ENCODE results near the gene XDH. TPM values are rescaled to one million over a fixed set of nuclear protein-coding genes. Genes with fewer than 3 reads are reported as not detected.

Gene XDH
- polyA plus RNA-seq, 1 of the 3 experiments (the other 2 are of a cell fraction), result 0.33 TPM

- H2AFZ ChIP-seq (ENCODE audit: low read depth), result no peak overlapping the region
- no peaks in the 10 kb centered on the region for H3K9me2 ChIP-seq
- no peak overlapping the region for H3K27ac ChIP-seq (ENCODE audit: low read depth in 2 of 2, low read length in 1 of 2)
- no peaks in the 10 kb centered on the region for H3K4me1 ChIP-seq (ENCODE audit: control insufficient read depth in 1 of 2, insufficient read depth in 2 of 2, low read depth in 1 of 2, low read length in 1 of 2)
- H3K36me3 ChIP-seq (replicated peaks in 1 of 2; ENCODE audit: control insufficient read depth in 1 of 2, insufficient read depth in 2 of 2, low read length in 1 of 2), result no peaks in the 10 kb centered on the region
- DNase-seq, result no peak
- no peak overlapping the region for H3K4me3 ChIP-seq (ENCODE audit: low read depth in 2 of 2, low read length in 1 of 2)
- ChIA-PET POLR2A (no interaction called here), CTCF (interaction anchor here (1.2 to 5.7 kb wide), 4 partner anchors 11 to 660 kb away, joined by 3 to 26 read pairs (median 4); no protein-coding TSS in a partner anchor)
- no peaks in the 10 kb centered on the region for H3F3A ChIP-seq (replicated peaks; ENCODE audit: insufficient read depth)
- no peaks in the 10 kb centered on the region for H3K27me3 ChIP-seq (ENCODE audit: insufficient read depth)
- no peak for TF ChIP-seq MAX (IDR thresholded peaks at IDR 0.05; ENCODE audit: low read depth)
- TF ChIP-seq, protein P1, sequence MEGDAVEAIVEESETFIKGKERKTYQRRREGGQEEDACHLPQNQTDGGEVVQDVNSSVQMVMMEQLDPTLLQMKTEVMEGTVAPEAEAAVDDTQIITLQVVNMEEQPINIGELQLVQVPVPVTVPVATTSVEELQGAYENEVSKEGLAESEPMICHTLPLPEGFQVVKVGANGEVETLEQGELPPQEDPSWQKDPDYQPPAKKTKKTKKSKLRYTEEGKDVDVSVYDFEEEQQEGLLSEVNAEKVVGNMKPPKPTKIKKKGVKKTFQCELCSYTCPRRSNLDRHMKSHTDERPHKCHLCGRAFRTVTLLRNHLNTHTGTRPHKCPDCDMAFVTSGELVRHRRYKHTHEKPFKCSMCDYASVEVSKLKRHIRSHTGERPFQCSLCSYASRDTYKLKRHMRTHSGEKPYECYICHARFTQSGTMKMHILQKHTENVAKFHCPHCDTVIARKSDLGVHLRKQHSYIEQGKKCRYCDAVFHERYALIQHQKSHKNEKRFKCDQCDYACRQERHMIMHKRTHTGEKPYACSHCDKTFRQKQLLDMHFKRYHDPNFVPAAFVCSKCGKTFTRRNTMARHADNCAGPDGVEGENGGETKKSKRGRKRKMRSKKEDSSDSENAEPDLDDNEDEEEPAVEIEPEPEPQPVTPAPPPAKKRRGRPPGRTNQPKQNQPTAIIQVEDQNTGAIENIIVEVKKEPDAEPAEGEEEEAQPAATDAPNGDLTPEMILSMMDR (IDR thresholded peaks at IDR 0.05), result no peak
- no peak for TF ChIP-seq CHD2 (IDR thresholded peaks at IDR 0.05; ENCODE audit: low read length, partially characterized antibody)
- TF ChIP-seq TCF12 (IDR thresholded peaks at IDR 0.05), result no peak
- 96% methylated on average over 9 of the region's 9 CpGs for WGBS (ENCODE audit: low lambda C conversion rate)
- no peak overlapping the region for H3K9ac ChIP-seq
- no peaks in the 10 kb centered on the region for H4K20me1 ChIP-seq (ENCODE audit: insufficient read depth)
- H3K4me2 ChIP-seq, result no peak overlapping the region
- no peaks in the 10 kb centered on the region for H3K9me3 ChIP-seq
- H3K79me2 ChIP-seq (ENCODE audit: insufficient read depth), result no peaks in the 10 kb centered on the region
These were observed 48.6 kb downstream of the XDH start for GRCh38 chr2:31365834-31366505.

DNA sequence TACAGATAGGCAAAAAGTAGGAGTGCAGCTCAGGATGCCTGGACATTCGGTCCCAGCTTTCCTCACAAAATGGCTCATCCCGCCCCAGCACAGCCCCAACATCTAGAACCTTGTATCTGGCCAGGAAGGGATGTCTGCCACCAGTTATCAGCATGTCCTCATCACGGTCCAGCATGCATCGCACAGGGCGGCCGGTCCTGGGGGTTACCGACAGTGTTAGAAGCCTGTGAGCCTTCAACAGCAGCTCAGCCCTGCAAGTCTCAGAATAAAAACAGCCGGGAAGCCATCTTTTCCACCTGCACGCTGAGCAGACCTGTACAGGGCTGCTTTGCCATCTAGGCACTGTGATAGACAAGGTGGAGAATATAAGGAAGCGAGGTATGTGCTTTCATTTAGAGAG is 49.2 kb downstream of the XDH start:
- no peak overlapping the region for H3K9ac ChIP-seq
- WGBS (ENCODE audit: low lambda C conversion rate), result 87% methylated on average over 10 of the region's 10 CpGs
- H3K4me3 ChIP-seq (ENCODE audit: low read depth in 2 of 2, low read length in 1 of 2), result no peak overlapping the region
- no peaks in the 10 kb centered on the region for H4K20me1 ChIP-seq (ENCODE audit: insufficient read depth)
- no peaks in the 10 kb centered on the region for H3K9me2 ChIP-seq
- CTCF ChIA-PET, result interaction anchor here (0.7 to 5.7 kb wide), 3 partner anchors 10 to 660 kb away, joined by 3 to 26 read pairs (median 3); no protein-coding TSS in a partner anchor
- H3K4me2 ChIP-seq, result no peak overlapping the region
- no peaks in the 10 kb centered on the region for H3K27me3 ChIP-seq (ENCODE audit: insufficient read depth)
- no peaks in the 10 kb centered on the region for H3K9me3 ChIP-seq
- TF ChIP-seq SMC3 (IDR thresholded peaks at IDR 0.05; ENCODE audit: low read depth, low read length), result no peak
- no peaks in the 10 kb centered on the region for H3K36me3 ChIP-seq (replicated peaks in 1 of 2; ENCODE audit: control insufficient read depth in 1 of 2, insufficient read depth in 2 of 2, low read length in 1 of 2)
- no peaks in the 10 kb centered on the region for H3F3A ChIP-seq (replicated peaks; ENCODE audit: insufficient read depth)
- H3K79me2 ChIP-seq (ENCODE audit: insufficient read depth), result no peaks in the 10 kb centered on the region
- H3K27ac ChIP-seq (ENCODE audit: low read depth in 2 of 2, low read length in 1 of 2), result no peak overlapping the region
- H2AFZ ChIP-seq (ENCODE audit: low read depth), result no peak overlapping the region
- POLR2A ChIA-PET, result no interaction called here
- DNase-seq, result no peak
- no peaks in the 10 kb centered on the region for H3K4me1 ChIP-seq (ENCODE audit: control insufficient read depth in 1 of 2, insufficient read depth in 2 of 2, low read depth in 1 of 2, low read length in 1 of 2)

GRCh38 chr2:31363956-31364750 is 50.4 kb downstream of the XDH start:
- H3K9me2 ChIP-seq, result no peaks in the 10 kb centered on the region
- no peak for DNase-seq
- H4K20me1 ChIP-seq (ENCODE audit: insufficient read depth), result no peaks in the 10 kb centered on the region
- POLR2A ChIA-PET, result no interaction called here
- CTCF ChIA-PET, result interaction anchor here (0.7 to 5.7 kb wide), 3 partner anchors 9 to 16 kb away, joined by 3 to 26 read pairs (median 5); no protein-coding TSS in a partner anchor
- no peaks in the 10 kb centered on the region for H3K4me1 ChIP-seq (ENCODE audit: control insufficient read depth in 1 of 2, insufficient read depth in 2 of 2, low read depth in 1 of 2, low read length in 1 of 2)
- H3K27me3 ChIP-seq (ENCODE audit: insufficient read depth), result no peaks in the 10 kb centered on the region
- H3K9me3 ChIP-seq, result no peaks in the 10 kb centered on the region
- no peak overlapping the region for H3K4me3 ChIP-seq (ENCODE audit: low read depth in 2 of 2, low read length in 1 of 2)
- 82% methylated on average over 14 of the region's 15 CpGs for WGBS (ENCODE audit: low lambda C conversion rate)
- H3K36me3 ChIP-seq (replicated peaks in 1 of 2; ENCODE audit: control insufficient read depth in 1 of 2, insufficient read depth in 2 of 2, low read length in 1 of 2), result no peaks in the 10 kb centered on the region
- H3K79me2 ChIP-seq (ENCODE audit: insufficient read depth), result no peaks in the 10 kb centered on the region
- TF ChIP-seq SMC3 (IDR thresholded peaks at IDR 0.05; ENCODE audit: low read depth, low read length) (no peak), EP300 (IDR thresholded peaks at IDR 0.05; ENCODE audit: borderline replicate concordance in 1 of 2, low read depth in 1 of 2, low read length in 1 of 2) (no peak), SIN3A (IDR thresholded peaks at IDR 0.05; ENCODE audit: borderline replicate concordance, low read depth, low read length) (no peak), NRF1 (IDR thresholded peaks at IDR 0.05; ENCODE audit: low read depth, low read length) (no peak), GABPA (IDR thresholded peaks at IDR 0.05; ENCODE audit: low read depth) (no peak), TCF12 (IDR thresholded peaks at IDR 0.05) (no peak), EZH2phosphoT487 (IDR thresholded peaks at IDR 0.05; ENCODE audit: borderline replicate concordance, low read depth) (no peak), TEAD4 (IDR thresholded peaks at IDR 0.05; ENCODE audit: borderline replicate concordance, insufficient read depth) (no peak), FOXM1 (IDR thresholded peaks at IDR 0.05; ENCODE audit: low read depth) (no peak), MEF2A (IDR thresholded peaks at IDR 0.05; ENCODE audit: borderline replicate concordance, low read depth) (no peak), RXRA (IDR thresholded peaks at IDR 0.05; ENCODE audit: borderline replicate concordance, low read depth) (no peak), RCOR1 (IDR thresholded peaks at IDR 0.05; ENCODE audit: low read length) (no peak)
- TF ChIP-seq, protein P2, sequence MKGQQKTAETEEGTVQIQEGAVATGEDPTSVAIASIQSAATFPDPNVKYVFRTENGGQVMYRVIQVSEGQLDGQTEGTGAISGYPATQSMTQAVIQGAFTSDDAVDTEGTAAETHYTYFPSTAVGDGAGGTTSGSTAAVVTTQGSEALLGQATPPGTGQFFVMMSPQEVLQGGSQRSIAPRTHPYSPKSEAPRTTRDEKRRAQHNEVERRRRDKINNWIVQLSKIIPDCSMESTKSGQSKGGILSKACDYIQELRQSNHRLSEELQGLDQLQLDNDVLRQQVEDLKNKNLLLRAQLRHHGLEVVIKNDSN (IDR thresholded peaks at IDR 0.05; ENCODE audit: borderline replicate concordance, low read depth), result no peak
- no peak overlapping the region for H2AFZ ChIP-seq (ENCODE audit: low read depth)
- H3K27ac ChIP-seq (ENCODE audit: low read depth in 2 of 2, low read length in 1 of 2), result no peak overlapping the region
- H3K4me2 ChIP-seq, result no peak overlapping the region
- H3F3A ChIP-seq (replicated peaks; ENCODE audit: insufficient read depth), result no peaks in the 10 kb centered on the region
- H3K9ac ChIP-seq, result no peak overlapping the region

Measured in SK-N-SH (cell line).